NCI-H1105 treated with DMSO at 0.1 percent for 48 hours (cell line): ENCODE data around the gene TOMM40.
"Not testable (repeated sequence)": the region's sequence is repeated elsewhere in the genome, so short reads cannot be mapped to it uniquely, and the experiment has no call there.

Source experiments
- DNase-seq: peaks from one replicate; lab custom pipeline; 2025; lab: John Stamatoyannopoulos, UW

TOMM40 gene

DNA sequence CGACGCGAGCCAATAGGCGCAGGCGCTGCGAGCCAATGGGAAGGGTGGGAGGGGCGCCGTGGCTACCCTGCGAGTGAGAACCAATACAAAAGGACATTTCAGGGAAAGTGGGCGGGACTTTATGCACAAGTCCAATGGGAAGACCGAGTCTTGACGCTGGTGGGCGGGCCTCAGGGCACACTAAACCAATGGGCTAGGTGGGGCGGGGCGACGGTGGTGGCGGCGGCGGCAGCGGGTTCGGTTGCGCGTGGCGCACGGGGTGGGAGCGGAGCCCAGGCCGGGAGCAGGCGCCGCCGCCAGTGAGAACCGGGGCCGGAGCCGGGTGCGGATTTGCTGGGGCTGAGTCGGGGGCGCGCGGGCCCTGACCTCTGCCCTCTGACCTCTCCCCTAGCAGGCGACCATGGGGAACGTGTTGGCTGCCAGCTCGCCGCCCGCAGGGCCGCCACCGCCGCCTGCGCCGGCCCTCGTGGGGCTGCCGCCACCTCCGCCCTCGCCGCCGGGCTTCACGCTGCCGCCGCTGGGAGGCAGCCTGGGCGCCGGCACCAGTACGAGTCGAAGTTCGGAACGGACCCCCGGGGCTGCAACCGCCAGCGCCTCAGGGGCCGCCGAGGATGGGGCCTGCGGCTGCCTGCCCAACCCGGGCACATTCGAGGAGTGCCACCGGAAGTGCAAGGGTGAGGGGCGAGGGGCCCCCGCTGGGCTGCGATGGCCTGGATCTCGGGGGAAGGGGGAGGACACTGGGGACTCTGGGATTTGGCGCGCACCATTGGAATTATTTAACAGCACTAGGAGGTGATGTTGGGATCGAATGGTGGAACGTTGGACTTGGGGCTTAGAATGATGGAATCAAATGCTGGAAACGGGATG lies at the start of gene TOMM40:
TOMM40 (plus strand) TSS at position 239 of the 867 bp plus-strand sequence; CDS start at position 401, 162 bp downstream.
- peak; percentile 100 for DNase-seq

GRCh38 chr19:44845286-44845611 lies 45.8 kb upstream of the TOMM40 start:
- DNase-seq, result no peak

DNA sequence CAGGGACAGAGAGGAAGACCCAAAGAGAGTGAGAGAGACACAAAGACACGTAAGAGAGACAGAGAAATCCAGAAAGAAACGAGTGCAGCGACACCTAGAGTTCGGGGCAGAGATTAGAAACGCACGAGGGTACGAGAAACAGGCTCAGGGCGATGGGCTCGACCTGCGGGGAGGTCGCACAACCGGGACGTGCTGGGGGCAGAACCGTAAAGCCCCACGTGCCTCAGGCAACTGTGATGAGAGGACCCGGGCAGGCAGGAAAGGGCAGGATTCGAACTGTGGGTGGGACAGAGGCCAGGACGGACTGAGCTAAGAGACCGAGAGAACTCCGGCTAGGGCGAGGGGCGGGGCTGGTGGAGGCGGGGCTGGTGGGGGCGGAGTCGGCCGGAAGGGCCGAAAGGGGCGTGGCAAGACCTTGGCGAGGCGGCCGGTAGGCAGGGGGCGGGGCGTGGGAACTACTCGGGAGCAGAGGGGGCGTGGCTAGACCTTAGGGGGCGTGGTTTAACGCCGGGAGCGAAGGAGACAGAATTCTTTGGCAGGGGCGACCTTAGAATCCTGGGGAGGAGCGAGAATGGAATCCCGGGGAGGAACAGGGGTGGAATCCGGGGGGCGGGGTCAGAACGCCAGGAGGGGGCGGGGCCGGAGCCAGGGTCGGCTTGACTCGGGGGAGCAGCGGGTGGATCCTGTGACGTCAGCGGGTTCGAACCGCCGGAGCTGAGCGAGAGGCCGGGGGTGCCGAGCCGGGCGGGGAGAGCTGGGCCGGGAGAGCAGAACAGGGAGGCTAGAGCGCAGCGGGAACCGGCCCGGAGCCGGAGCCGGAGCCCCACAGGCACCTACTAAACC lies 45.2 kb upstream of the TOMM40 start, which contains the start of gene NECTIN2:
NECTIN2 (plus strand) TSS at position 686 of the 843 bp plus-strand sequence. CDS start 229 bp downstream, outside the sequence.
- peak; percentile 88 for DNase-seq

GRCh38 chr19:44846455-44847143 lies 44.5 kb upstream of the TOMM40 start:
- DNase-seq, result no peak

DNA sequence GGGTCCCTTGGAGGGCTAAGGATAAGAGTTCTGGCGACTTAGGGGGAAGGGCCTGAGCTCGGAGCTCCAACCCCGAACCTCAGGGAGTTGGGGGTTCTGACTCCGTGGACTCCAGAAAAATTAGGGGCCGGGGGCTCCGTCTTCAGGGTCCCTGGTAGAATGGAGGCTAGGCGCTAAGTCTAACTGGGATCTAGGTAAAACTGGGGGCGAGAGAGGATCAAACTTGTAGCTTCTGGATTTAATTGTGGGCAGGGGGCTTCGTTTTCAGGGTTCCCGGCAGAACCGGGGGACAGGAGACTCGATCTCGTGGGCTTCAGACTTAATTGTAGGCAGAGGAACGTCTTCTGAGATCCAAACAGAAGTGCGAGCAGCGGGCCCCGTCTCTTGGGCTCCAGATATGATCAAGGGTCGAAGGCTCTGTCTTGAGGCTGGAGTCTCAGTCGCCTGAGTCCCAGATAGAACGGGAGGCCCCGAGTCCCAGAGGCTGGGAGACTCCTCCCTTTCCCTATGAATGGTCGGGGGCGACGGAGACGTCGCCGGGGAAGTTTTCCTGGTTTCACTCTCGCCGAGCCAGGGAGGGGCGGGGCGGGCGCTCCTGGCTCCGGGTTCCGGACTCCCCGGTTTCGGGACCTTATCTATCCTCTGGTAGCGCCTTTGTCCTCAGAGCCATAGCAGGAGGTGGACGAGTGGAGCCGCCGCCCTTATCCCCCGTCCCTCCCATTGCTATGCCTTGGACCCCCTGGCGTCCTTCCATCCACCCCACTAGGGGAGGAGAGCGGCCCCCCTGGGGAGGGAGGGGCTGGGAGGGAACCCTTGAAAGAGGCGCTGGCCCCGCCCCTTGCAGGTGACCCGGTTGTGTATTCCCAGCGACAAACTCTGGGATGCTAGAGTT lies 43.7 kb upstream of the TOMM40 start:
- DNase-seq, result peak; percentile 38

DNA sequence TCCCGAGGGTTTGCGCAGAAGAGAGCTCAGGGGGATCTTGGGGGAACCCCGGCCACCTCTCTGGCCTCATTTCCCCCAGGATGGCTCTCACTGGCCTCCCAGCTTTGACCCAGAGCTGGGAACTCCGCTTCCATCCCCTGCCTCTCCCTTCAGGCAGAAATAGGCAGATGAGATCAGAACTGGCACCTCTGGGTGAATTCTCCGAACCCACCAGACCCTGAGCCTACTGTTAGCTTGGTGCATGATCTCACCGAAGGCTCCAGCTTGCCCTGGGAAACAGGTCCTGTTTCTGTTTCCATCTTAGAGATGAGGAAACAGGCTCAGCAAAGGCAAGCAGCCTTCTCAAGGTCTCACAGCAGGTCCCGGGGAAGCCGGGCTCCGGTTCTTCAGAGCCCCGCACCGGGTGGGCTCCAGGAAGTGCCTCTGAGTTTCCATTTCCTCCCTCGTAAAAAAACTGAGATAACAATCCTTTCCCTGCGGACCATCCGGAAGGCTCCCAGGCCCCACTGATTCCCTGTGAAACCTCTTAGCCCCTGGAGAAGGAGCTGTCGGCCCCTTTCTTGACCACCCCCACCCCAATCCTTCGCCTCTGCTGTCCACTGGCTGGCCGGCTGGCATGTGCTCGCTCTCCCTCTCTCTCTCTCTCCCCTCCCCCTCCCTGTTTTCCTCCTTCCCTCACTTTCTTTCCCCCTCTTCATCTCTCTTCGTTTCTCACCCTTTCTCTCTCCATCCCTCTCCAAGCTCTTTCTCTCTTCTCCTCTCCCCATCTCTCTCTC lies 42.8 kb upstream of the TOMM40 start:
- DNase-seq, result no peak

DNA sequence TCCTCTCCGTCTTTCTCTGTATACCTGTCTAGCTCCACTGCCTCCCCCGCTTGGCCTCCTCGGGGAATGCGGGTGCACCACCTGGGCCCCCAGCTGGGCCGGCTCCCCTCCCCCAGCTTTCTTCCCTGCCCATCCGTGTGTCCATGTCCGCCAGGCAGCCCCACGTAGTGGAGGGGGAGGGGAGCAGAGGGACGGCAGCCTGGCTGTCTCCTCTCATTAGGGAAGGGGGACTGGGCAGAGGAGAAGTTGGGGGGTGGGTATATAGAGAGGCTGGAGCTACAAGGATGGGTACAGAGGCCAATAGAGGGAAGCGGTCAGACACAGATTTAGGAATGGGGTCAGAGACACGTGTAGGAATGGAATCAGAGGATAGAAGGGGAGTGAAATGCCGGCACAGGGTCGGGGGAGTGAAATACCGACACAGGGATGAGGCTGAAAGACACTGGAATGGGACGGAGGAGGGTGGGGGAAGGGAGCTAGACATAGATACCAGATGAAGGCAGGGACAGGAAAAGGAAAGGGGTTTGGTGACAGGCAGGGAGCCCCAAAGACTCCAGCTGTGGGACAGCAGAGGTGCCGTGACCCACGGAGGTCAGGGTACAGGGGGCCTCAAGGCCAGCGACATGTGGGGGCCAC lies 42.1 kb upstream of the TOMM40 start:
- DNase-seq, result no peak

GRCh38 chr19:44850641-44851109 lies 40.4 kb upstream of the TOMM40 start:
- no peak for DNase-seq

GRCh38 chr19:44851427-44851826 lies 39.6 kb upstream of the TOMM40 start:
- DNase-seq, result no peak

DNA sequence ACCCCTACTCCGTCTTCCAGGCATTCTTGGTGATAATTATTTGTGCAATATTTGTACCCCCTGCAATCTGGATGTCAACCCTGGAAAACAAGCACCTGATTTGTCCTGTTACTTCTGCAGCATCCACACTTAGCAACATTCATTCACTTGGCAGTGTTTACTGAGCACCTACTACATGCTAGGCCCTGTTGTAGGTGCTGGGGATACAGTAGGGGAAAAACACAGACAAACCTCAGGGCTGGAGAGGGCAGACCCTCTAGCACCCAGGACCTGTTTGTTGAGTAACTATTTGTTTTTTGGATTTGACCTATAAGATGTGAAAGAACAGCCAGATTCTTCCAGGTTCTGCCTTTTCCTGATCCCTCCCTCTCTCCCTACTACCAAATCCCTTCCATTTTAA lies 35.4 kb upstream of the TOMM40 start:
- no peak for DNase-seq

- no peak for DNase-seq
Observed at GRCh38 chr19:44856421-44857083, 34.5 kb upstream of the TOMM40 start.

GRCh38 chr19:44857837-44858236 lies 33.2 kb upstream of the TOMM40 start:
- DNase-seq, result no peak

- DNase-seq, result not testable (repeated sequence)
Observed at GRCh38 chr19:44861576-44861975, 29.5 kb upstream of the TOMM40 start.

- no peak for DNase-seq
Observed at GRCh38 chr19:44863990-44864389, 27.1 kb upstream of the TOMM40 start.

DNA sequence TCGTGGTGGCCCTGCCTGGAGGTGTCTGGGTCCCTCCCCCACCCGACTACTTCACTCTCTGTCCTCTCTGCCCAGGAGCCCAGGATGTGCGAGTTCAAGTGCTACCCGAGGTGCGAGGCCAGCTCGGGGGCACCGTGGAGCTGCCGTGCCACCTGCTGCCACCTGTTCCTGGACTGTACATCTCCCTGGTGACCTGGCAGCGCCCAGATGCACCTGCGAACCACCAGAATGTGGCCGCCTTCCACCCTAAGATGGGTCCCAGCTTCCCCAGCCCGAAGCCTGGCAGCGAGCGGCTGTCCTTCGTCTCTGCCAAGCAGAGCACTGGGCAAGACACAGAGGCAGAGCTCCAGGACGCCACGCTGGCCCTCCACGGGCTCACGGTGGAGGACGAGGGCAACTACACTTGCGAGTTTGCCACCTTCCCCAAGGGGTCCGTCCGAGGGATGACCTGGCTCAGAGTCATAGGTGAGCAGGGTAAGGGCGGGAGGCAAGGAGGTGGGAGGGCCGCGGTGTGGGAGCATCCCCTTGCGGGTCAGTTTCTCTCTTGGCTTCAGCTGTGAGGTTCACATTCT lies 25.8 kb upstream of the TOMM40 start:
- DNase-seq, result no peak

GRCh38 chr19:44866664-44867063 lies 24.4 kb upstream of the TOMM40 start:
- DNase-seq, result no peak

DNA sequence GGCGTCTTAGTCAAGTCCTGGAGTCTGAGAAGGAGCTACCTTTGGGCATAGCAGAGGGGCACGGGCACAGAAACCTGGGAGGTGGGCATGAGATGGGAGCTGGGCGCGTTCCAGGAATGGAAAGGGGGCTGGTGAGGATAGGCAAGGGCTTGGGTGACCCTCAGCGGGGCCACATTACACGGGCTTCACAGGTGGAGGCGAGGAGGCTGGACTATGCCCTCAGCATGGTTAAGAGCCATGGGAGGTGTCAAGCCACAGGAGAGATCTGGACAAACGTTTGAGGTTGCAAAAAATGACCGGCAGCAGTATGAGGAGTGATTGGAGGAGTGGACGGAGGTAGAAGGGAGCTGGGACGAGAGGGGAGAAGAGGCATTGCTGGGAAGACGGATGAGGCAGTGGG lies 23.5 kb upstream of the TOMM40 start:
- no peak for DNase-seq

- DNase-seq, result no peak
Observed at GRCh38 chr19:44869733-44870470, 21.2 kb upstream of the TOMM40 start.
